AG04450 (cell line): ENCODE measurements around the gene SLC39A5. TPM values are rescaled to one million over a fixed set of nuclear protein-coding genes. Genes with fewer than 3 reads are reported as not detected.
"Not testable (repeated sequence)": the region's sequence is repeated elsewhere in the genome, so short reads cannot be mapped to it uniquely, and the experiment has no call there.

Experiments
- CTCF ChIA-PET: fragments of 300-600, 350-600 bp; formaldehyde crosslinking; extraction: SDS; loops from one replicate; lab custom pipeline; 2022; ENCODE audit warnings: antibody characterized with exemption, inconsistent platforms; lab: Charles Lee
- POLR2A ChIA-PET: fragments of 350-600 bp; formaldehyde crosslinking; extraction: SDS; loops from one replicate; lab custom pipeline; 2021; ENCODE audit warnings: antibody characterized with exemption, inconsistent platforms; lab: Yijun Ruan, JAX
- DNase-seq: peaks from one replicate; pipeline ENCODE4 v3.0.0-alpha.2; 2011; ENCODE audit warnings: low read depth, low spot score
- H3K27ac ChIP-seq: one replicate; pipeline ENCODE4 v1.5.1; 2012; ENCODE audit warnings: low read depth, low read length, control low read depth
- H3K27me3 ChIP-seq: one replicate; pipeline ENCODE4 v1.6.0; 2012; ENCODE audit warnings: low read length; ENCODE audit not compliant: control insufficient read depth, insufficient read depth
- H3K4me3 ChIP-seq: 2 replicates; pipeline ENCODE4 v1.5.1; 2011; ENCODE audit warnings: mild to moderate bottlenecking, low read depth, low read length, control low read depth
- H3K9me3 ChIP-seq: 2 replicates; pipeline ENCODE4 v1.5.1; 2012; ENCODE audit warnings: low read length; ENCODE audit not compliant: control insufficient read depth, insufficient read depth
- CTCF ChIP-seq: IDR thresholded peaks from 2 replicates; pipeline ENCODE4 v1.5.1; 2011; ENCODE audit warnings: low read depth, low read length, control low read depth, inconsistent platforms
- polyA plus RNA-seq: library from polyadenylated mRNA; depleted of rRNA; stranded (reverse); fragments of >200 nt; gene quantifications from 2 replicates; pipeline ENCODE4 v1.2.3, GENCODE V29; 2011

The SLC39A5 gene
- polyA plus RNA-seq, 1 experiment, result not detected

- DNase-seq, result no peak
- CTCF ChIA-PET, result no interaction called here
- Histone ChIP-seq H3K4me3 (no peak overlapping the region), H3K27me3 (no peaks in the 10 kb centered on the region), H3K27ac (no peak overlapping the region), H3K9me3 (no peaks in the 10 kb centered on the region; the same call in 1 of the 2 replicates)
- POLR2A ChIA-PET, result no interaction called here
- TF ChIP-seq CTCF, result no peak
Observed at GRCh38 chr12:56260380-56260779, 30.5 kb downstream of the SLC39A5 start.

GRCh38 chr12:56260921-56261320, 31.1 kb downstream of the SLC39A5 start:
- no peak for DNase-seq
- POLR2A ChIA-PET, result no interaction called here
- Histone ChIP-seq H3K27ac (no peak overlapping the region), H3K9me3 (no peaks in the 10 kb centered on the region; the same call in 1 of the 2 replicates), H3K27me3 (no peaks in the 10 kb centered on the region), H3K4me3 (no peak overlapping the region)
- TF ChIP-seq CTCF, result no peak
- CTCF ChIA-PET, result no interaction called here

- no peak for TF ChIP-seq CTCF
- H3K27ac ChIP-seq, result no peak overlapping the region
- ChIA-PET POLR2A (no interaction called here), CTCF (no interaction called here)
- H3K27me3 ChIP-seq, result no peaks in the 10 kb centered on the region
- H3K9me3 ChIP-seq, result no peaks in the 10 kb centered on the region; the same call in 1 of the 2 replicates
- H3K4me3 ChIP-seq, result no peak overlapping the region
- DNase-seq, result no peak
Observed at GRCh38 chr12:56261503-56262232, 31.8 kb downstream of the SLC39A5 start.

- H3K27ac ChIP-seq, CTCF ChIA-PET, H3K9me3 ChIP-seq, H3K27me3 ChIP-seq, DNase-seq, H3K4me3 ChIP-seq, POLR2A ChIA-PET: not testable (repeated sequence)
Observed at GRCh38 chr12:56262955-56263354, 33.1 kb downstream of the SLC39A5 start.

GRCh38 chr12:56266068-56266692, 36.3 kb downstream of the SLC39A5 start:
- peak overlapping the region; percentile 92 for H3K27ac ChIP-seq
- not testable (repeated sequence) for DNase-seq, H3K27me3 ChIP-seq, H3K9me3 ChIP-seq
- peak overlapping the region; percentile 76 for H3K4me3 ChIP-seq
- CTCF ChIA-PET, result interaction anchor here (0.7 to 2.1 kb wide), 9 partner anchors 8 to 374 kb away, joined by 3 to 23 read pairs (median 4); partner anchors contain the start of genes ANKRD52, RNF41 and SMARCC2
- POLR2A ChIA-PET, result interaction anchor here (0.6 to 2.0 kb wide), 6 partner anchors 8 to 418 kb away, joined by 3 to 14 read pairs (median 3); partner anchors contain the start of genes ANKRD52 and RNF41
